Adipocyte (in vitro differentiated cells): ENCODE results near the gene KCNJ16.
A peak's percentile ranks its signal among the peaks of the same experiment; 100 is the strongest.

Experiments used
- DNase-seq: peaks from one replicate; pipeline ENCODE4 v3.0.0-alpha.2; 2015; ENCODE audit warnings: low read depth
- H3K27me3 ChIP-seq: replicated peaks from 2 replicates; pipeline ENCODE4 v1.7.0; 2013; ENCODE audit warnings: mild to moderate bottlenecking, low read length, moderate library complexity; ENCODE audit not compliant: control insufficient read depth, insufficient read depth
- H3K36me3 ChIP-seq: 2 replicates; pipeline ENCODE4 v1.7.0; 2013; ENCODE audit warnings: low read length, mild to moderate bottlenecking, moderate library complexity; ENCODE audit not compliant: control insufficient read depth, insufficient read depth, severe bottlenecking
- H3K4me1 ChIP-seq: 2 replicates; pipeline ENCODE4 v1.7.0; 2013; ENCODE audit warnings: mild to moderate bottlenecking, low read length, moderate library complexity; ENCODE audit not compliant: control insufficient read depth, insufficient read depth
- H3K4me3 ChIP-seq: 2 replicates; pipeline ENCODE4 v1.7.0; 2013; ENCODE audit warnings: mild to moderate bottlenecking, low read length, moderate library complexity
- H3K9ac ChIP-seq: 2 replicates; pipeline ENCODE4 v1.7.0; 2013; ENCODE audit warnings: mild to moderate bottlenecking, low read length, moderate library complexity
- H3K9me3 ChIP-seq: 2 replicates; pipeline ENCODE4 v1.7.0; 2013; ENCODE audit warnings: mild to moderate bottlenecking, low read length, moderate library complexity; ENCODE audit not compliant: control insufficient read depth

KCNJ16 gene

DNA sequence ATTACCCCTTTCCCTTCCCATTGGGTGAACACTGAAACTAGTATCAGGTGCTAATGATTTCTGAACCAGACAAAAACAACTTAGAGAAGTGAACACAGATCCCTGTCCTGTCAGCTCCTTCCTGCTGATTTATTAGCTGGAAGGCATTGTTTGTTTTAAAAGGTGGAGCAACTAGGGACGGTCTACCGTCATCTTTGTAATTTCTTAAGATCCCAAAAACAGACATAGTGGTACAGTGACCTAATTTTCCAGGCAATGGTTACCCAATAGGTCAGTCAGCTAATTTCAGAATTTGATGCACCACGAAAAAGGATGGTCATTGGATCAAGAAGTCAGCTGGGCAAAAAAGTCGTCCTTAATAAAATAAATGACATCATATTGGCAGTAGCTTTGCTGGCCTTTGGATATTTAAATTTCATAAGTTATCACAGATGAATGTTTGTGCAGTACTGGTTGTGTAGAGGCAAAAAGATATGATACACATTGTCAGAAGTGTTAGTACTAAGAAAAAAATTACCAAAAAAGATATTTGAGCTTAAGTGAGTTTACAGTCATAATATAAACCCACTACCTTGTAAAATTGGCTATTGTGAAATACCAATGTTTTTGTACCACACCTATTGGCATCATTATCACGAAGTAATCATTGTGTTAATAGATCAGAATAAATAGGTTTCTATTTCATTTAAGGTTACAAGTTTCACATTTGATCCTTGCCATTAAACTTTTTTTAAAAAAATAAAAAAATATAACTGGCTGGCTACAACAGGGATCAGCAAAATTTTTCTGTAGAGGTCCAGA, 27.2 kb upstream of the KCNJ16 start:
- H3K9ac ChIP-seq, result no peak overlapping the region
- H3K4me3 ChIP-seq, result no peak overlapping the region
- H3K36me3 ChIP-seq, result no peaks in the 10 kb centered on the region
- no peaks in the 10 kb centered on the region for H3K27me3 ChIP-seq
- H3K9me3 ChIP-seq, result no peaks in the 10 kb centered on the region
- H3K4me1 ChIP-seq, result peaks cover 40% of the 10 kb centered on the region
- no peak for DNase-seq

DNA sequence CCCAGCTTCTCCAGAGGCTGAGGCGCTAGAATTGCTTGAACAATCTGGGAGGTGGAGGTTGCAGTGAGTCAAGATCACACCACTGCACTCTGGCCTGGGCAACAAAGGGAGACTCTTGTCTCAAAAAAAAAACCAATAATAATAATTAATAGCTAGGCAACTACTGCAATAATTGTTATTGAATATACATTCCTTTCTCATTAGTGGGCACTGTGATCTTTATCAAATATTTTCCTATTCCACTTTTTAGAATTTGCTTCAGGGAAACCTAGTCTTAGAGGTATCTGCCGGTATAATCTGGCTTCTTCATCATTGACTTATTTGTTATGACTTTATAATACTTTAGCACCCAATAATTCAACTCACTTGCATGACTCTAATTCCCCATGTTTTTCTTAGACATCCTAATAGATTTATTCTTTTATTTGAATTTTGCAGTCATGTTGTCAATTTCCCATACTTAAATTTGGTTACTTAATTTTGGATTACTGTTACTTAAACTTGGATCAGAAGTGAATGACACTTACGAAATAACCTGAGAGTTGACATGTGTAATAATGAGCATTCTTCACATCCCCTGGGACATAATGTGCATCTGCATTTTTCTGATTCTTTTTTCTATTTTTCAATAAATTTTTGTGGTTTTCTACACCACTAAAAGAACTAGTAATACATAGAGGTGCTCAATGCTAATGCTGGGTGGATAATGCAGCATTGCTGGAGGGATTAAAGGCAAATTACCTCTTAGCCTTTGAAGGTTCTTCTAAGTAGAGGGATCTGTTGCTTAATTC, 25.0 kb upstream of the KCNJ16 start:
- Histone ChIP-seq H3K36me3 (no peaks in the 10 kb centered on the region), H3K4me3 (peak overlapping the region; percentile 13), H3K9me3 (no peaks in the 10 kb centered on the region), H3K9ac (no peak overlapping the region), H3K27me3 (no peaks in the 10 kb centered on the region), H3K4me1 (peaks cover 40% of the 10 kb centered on the region)
- no peak for DNase-seq

DNA sequence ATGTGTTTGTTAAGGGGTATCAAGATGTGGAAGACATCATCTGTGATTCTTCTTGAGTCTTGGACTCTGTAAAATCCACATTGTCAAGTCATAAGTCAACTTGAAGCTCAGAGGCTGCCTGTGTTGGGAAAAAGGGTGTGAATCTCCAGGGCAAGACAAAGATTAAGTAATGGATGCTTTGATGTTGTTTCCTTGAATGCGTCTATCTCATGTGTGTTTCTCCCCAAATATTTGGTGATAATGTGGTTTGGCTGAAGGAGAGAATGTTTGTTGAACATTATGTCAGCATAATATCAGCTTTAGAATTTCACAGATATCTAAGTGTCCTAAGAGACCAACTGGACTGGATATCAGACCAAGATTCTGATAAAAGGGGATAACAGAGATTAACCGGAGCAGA, 24.1 kb upstream of the KCNJ16 start:
- no peak for DNase-seq
- no peaks in the 10 kb centered on the region for H3K27me3 ChIP-seq
- no peaks in the 10 kb centered on the region for H3K9me3 ChIP-seq
- H3K4me1 ChIP-seq, result peaks cover 40% of the 10 kb centered on the region
- H3K4me3 ChIP-seq, result peak overlapping the region; percentile 13
- no peaks in the 10 kb centered on the region for H3K36me3 ChIP-seq
- no peak overlapping the region for H3K9ac ChIP-seq

DNA sequence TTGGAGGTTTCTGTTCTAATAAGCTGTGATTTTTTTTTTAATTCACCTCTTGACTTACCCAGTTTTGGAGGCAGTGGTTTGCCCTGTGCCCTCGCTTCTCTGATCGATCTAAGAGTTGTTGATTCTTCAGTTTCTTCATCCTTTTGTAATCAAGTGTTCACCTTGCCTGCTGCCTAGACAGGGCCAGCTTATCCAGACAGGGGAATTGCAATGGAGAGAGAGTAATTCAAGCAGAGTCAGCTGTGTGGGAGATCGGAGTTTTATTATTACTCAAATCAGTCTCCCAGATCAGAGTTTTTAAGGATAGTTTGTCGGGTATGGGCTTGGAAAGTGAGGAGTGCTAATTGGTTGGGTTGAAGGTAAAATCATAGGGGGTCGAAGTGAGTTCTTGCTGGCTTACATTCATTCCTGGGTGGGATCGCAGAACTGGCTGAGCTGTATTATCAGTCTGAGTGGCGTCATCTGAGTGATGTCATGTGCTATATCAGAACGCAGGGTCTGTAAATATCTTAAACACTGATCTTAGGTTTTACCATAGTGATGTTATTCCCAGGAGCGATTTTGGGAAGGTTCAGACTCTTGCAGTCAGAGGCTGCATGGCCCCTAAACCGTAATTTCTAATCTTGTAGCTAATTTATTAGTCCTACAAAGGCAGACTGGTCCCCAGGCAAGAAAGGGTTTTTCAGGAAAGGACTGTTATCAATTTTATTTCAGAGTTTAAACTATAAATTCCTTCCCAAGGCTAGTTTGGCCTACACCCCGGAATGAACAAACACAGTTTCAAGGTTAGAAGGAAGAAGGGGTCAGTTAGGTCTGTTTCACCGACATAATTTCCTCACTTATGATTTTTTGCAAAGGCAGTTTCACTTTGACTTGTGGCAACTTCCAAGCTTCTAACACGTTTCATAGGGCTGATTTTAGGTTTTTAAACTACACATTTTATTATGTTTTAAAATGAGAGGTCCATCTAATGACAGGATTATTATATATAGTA, 21.5 kb upstream of the KCNJ16 start:
- peaks cover 29% of the 10 kb centered on the region for H3K4me1 ChIP-seq
- no peaks in the 10 kb centered on the region for H3K36me3 ChIP-seq
- H3K9me3 ChIP-seq, result no peaks in the 10 kb centered on the region
- no peaks in the 10 kb centered on the region for H3K27me3 ChIP-seq
- DNase-seq, result no peak
- peak overlapping the region; percentile 70 for H3K4me3 ChIP-seq
- H3K9ac ChIP-seq, result peak overlapping the region; percentile 69

DNA sequence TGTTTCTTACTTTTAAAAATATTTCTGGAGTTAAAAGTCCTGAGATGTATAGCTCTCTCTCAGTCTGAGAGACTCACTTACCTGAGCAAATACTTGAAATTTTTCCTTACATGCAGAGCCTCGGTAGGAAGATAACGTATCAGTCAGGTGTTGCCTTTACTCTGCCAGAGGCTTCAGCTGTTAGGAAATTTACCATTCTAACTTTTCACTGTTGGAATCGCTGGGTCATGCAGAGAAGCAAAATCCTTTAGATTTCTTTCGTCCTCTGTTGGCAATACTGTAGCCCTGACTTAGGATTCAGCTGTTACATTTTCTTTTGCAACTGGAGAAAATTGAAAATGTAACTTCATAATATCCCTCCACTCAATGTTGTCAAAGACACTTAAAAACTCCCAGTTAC, 20.0 kb upstream of the KCNJ16 start:
- DNase-seq, result no peak
- Histone ChIP-seq H3K4me3 (no peak overlapping the region), H3K36me3 (no peaks in the 10 kb centered on the region), H3K9ac (no peak overlapping the region), H3K9me3 (no peaks in the 10 kb centered on the region), H3K27me3 (no peaks in the 10 kb centered on the region), H3K4me1 (peaks cover 21% of the 10 kb centered on the region)

DNA sequence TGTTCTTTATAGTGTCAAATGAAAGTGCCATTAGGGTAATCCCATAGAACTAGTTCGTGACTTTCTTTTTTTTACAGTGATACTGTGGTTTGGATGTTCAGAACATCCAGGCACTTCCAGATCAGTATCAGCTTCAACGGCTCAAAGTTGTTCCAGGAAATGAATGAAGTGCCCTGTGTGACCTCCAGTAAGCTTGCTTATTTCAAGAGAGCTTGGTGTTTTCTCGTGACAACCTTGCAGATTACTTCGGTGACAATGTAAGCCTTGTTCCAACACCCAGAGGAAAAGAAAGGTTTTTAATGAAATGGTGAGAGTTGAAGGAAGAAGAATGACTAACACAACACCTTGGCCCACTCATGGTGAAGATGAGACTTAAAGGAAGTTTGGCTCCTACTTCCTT, 16.0 kb upstream of the KCNJ16 start:
- DNase-seq, result no peak
- H3K36me3 ChIP-seq, result no peaks in the 10 kb centered on the region
- H3K4me1 ChIP-seq, result no peaks in the 10 kb centered on the region
- no peak overlapping the region for H3K4me3 ChIP-seq
- H3K27me3 ChIP-seq, result no peaks in the 10 kb centered on the region
- no peak overlapping the region for H3K9ac ChIP-seq
- H3K9me3 ChIP-seq, result no peaks in the 10 kb centered on the region

DNA sequence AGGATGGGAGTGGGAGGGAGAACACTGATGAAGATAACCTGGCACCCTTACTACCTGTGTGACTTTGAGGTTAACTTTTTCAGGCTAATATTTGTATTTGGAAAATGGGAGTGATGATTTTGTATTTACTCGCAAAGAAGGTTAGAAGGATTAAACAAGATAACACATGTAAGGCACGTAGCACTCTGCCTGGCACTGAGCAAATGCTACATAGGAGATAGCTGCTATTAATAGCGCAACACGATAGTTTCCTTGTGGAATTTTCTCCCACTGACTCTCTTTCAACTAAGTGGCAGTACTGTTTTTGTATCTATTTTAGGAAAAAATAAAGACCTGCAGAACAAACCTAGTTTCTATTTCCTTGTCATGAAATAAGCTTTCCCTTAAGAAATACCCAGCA, 15.4 kb upstream of the KCNJ16 start:
- Histone ChIP-seq H3K4me1 (no peaks in the 10 kb centered on the region), H3K9ac (no peak overlapping the region), H3K36me3 (no peaks in the 10 kb centered on the region), H3K9me3 (no peaks in the 10 kb centered on the region), H3K27me3 (no peaks in the 10 kb centered on the region), H3K4me3 (no peak overlapping the region)
- no peak for DNase-seq

DNA sequence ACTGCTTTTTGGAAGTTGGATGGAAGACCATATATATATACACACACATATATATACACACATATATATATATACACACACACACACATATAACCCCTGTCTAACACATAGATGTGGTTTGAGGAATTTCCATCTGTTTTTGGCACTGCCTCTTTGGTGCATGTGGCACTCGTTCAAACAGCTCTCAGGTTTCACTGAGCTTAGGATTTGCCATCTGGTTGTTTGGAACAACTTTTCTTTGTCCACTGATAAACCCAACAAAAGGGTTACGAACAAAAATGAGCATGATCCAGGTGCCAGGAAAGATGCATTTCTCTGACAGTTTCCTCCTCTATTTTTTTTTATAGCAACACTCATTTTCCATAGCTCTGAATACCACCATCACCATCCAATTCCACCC, 14.6 kb upstream of the KCNJ16 start:
- no peaks in the 10 kb centered on the region for H3K4me1 ChIP-seq
- H3K9ac ChIP-seq, result no peak overlapping the region
- peak; percentile 47 for DNase-seq
- H3K27me3 ChIP-seq, result no peaks in the 10 kb centered on the region
- H3K4me3 ChIP-seq, result no peak overlapping the region
- no peaks in the 10 kb centered on the region for H3K9me3 ChIP-seq
- H3K36me3 ChIP-seq, result no peaks in the 10 kb centered on the region

DNA sequence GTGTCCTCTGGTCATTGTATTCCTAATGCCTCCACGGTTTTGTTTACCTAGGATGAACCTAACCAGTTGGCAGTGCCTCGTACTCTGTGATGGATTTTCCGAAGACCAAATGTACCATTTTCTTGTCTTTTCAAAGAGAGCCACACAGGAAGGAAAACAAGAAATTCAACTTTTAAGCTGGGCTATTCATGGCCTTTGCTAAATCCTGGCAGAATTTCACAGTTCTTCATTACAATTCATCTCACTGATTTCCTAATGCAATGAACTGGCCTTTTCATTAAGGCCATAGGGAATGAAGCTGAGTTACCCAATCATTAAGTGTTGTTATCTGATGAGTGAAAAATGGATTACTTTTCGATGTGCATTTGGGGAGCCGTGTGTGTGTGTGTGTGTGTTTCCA, 7.9 kb upstream of the KCNJ16 start:
- Histone ChIP-seq H3K4me1 (peaks cover 38% of the 10 kb centered on the region), H3K9me3 (no peaks in the 10 kb centered on the region), H3K36me3 (no peaks in the 10 kb centered on the region), H3K9ac (no peak overlapping the region), H3K27me3 (no peaks in the 10 kb centered on the region), H3K4me3 (no peak overlapping the region)
- DNase-seq, result no peak

DNA sequence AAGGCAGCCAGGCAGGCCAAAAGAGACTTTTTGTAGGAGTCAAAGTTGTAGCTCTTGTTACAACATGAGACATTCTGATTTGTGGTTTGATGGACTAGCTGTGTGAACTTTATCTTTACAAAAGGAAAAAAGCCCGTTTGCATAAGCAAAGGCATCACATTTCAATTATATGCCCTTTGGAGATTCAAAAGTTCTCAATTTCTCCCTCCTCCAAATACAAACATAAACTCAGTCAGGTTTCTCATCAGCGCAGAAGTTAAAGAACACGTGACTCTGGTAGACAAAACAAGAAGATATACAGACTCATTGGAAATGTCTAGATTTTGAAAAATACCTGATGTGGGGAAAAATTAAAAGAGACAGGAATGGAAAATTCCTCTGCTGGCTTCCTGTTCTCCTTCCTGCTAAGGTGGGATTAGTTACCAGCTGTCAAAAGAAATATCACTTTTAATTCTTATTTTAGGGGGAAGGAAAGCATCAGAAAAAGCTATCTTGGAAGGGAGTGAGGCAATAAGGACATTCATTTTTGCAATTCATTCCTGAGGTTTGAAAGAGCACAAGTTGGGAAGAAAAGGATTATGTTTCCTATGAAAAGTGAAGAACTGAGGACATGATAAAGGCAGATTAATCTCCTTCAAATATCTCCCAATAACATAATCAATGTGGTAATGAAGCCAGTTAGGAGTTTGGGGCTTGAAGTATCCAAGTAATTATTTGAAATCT, 4.6 kb upstream of the KCNJ16 start:
- Histone ChIP-seq H3K27me3 (no peaks in the 10 kb centered on the region), H3K36me3 (no peaks in the 10 kb centered on the region), H3K9me3 (no peaks in the 10 kb centered on the region), H3K4me3 (peak overlapping the region; percentile 36), H3K9ac (peak overlapping the region; percentile 67), H3K4me1 (peaks cover 45% of the 10 kb centered on the region)
- peak; percentile 70 for DNase-seq
